ENCODE measurements around the gene B4GALNT4.

Gene B4GALNT4

DNA sequence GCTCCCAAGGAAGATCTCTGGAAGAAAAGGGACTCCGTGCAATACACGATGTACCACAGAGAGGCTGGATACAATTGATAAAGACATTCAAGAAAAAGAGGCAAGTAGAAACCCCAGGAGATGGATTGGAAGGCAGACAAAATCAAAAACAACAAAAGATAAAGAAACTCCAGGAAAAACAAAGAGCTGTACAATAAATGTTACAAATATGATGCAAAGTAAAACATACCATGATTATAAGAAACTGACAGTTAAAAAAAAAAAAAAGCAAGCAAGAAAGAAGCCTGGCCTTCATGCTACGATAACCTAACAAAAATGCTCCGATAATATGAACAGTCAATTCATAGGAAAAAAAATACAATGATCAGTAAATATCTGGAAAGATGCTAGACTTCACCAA is 56.0 kb downstream of the B4GALNT4 start:
- DNase-seq = no peak

GRCh38 chr11:426851-427250 is 57.6 kb downstream of the B4GALNT4 start:
- DNase-seq = no peak

DNA sequence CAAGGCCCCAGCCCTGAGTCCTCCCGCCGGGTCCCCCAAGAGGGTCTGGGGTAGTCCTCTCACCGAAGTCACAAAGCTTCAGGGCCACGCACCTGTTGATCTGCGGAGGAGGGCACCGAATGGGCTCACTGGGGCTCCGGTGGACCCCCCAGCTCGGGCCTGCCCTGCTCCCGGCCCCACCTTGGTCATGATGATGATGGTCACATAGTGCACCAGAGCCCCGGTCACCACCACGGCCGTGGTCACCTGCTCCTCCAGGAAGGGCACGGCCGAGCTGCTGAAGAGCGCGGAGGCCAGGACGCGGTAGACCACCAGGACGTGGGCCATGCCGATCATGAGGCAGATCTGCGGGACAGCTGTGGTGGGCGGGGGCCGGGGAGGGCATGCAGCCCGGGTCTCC is 59.0 kb downstream of the B4GALNT4 start:
- no peak for DNase-seq

GRCh38 chr11:429391-429790 is 60.1 kb downstream of the B4GALNT4 start:
- DNase-seq = no peak

- DNase-seq = no peak
These were observed 60.7 kb downstream of the B4GALNT4 start for GRCh38 chr11:429931-430456.
